HG03060 (cell line): ENCODE data around the gene TAL1.
"Not testable (repeated sequence)": the region's sequence is repeated elsewhere in the genome, so short reads cannot be mapped to it uniquely, and the experiment has no call there.

Source experiments
- ATAC-seq: cut with Tn5 transposase; IDR thresholded peaks from one replicate; pipeline ENCODE4 v1.9.1; 2021; ENCODE audit warnings: low read depth, moderate number of reproducible peaks; ENCODE audit not compliant: unreplicated experiment

Gene TAL1

DNA sequence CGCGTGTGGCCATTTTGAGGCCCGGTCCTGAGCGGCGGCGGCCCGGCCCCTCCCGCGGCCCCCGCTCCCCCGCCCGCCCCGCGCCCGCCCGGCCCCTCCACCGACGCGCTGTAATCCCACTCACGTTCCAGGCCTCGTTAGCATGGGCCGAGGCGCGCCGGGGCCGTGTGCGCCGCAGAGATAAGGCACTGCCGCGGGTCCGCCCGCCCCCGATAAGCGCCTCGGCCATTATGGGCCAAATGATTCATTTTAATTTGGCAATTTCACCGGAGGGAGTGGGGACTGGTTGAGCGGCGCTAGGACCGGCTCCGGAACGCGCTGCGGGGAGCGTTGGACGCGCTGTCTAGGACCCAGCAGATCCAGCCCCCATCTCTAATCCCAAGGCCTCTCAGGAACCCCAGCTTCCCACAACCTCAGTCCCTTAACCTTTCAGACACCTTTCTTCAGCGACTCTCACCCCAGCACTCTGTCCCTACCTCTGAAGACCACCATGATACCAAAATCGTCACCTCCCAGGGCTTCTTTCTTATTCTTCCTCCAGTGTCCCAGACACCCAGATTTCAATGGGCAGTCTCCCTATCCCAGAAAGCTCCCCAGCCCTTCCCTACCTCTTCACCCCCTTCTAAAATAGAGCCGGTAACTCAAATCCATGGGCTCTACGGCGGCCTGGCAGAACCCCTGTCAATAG is at the start of gene TAL1:
TSS of gene TAL1 (minus strand) at position 39 of the 688 bp plus-strand sequence. CDS start 6,337 bp downstream, outside the sequence.
- no peak for ATAC-seq

DNA sequence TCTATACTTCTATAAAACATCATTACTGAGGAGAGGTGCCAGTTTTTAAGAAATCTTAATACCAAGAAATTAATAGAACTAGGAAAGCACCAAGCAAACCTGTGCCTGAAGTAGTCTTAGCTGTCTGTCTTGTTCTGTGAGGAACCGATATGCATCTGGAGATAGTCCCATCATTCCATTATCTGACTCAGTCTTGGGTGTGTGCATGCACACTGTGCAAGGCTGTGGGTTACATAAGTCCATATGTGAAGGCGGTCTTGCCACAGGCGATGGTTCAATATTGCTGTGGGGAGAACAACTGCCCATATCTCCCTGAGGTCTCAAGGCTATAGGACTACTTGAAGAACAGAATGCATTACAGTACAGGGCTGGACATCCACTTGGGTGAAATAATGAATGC is 48.1 kb upstream of the TAL1 start:
- ATAC-seq = no peak

DNA sequence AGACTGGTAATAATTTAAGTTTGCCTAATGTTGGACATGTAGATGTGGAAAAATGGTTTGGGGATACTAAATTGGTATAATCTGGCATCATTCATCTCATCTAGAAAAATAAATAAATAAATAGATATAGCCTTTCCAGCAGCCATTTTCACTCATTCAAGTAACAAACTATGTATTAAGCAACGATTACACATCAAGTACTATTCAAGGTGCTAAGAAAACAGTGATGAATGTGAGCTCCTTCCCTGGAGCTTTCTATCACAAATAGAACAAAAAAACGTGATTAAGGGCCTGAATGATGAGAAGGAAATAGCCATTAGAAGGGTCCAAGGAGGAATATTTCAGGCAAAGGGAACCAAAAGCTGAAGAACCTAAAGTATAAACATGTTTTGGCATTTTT is 44.8 kb upstream of the TAL1 start:
- ATAC-seq = no peak

DNA sequence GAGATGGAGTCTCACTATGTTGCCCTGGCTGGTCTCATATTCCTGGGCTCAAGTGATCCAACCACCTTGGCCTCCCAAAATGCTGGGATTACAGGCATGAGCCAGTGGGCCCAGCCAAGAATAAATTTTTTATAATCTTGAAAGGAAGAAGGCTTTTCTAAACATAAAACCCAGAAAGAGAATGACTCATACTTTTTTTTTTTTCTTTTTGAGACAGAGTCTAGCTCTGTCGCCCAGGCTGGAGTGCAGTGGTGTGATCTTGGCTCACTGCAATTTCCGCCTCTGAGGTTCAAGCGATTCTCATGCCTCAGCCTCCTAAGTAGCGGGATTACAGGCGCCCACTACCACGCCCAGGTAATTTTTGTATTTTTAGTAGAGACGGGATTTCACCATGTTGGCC is 43.8 kb upstream of the TAL1 start:
- not testable (repeated sequence) for ATAC-seq

GRCh38 chr1:47265529-47265928 is 33.5 kb upstream of the TAL1 start:
- ATAC-seq = not testable (repeated sequence)

DNA sequence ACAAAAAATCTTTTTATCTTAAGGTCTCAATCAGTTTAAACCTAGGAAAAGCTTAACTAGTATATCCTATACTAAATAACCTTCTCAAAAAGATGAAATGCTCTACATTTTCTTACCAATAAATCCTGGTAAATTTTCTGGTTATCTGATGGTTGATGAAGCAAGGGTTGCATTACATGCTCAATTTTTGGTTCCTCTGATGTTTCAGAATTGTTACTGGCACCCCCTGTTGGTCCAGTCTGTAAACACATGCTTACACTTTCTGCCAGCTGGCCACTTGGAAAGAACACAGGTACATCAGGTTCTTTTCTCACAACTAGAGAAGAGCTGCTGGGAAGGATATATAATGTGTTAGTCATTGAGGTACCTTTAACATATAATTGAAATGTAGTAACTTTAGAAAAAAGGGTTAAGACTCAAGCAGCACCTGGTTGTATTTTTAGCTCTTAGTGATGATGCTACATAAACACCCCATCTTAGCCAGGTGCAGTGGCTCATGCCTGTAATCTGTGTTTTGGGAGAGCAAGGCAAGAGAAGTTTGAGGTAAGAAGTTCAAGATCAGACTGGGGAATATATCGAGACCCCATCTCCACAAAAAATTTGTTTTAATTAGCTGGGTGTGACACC is 30.9 kb upstream of the TAL1 start:
- no peak for ATAC-seq

GRCh38 chr1:47257224-47257623 is 25.2 kb upstream of the TAL1 start:
- ATAC-seq = no peak

DNA sequence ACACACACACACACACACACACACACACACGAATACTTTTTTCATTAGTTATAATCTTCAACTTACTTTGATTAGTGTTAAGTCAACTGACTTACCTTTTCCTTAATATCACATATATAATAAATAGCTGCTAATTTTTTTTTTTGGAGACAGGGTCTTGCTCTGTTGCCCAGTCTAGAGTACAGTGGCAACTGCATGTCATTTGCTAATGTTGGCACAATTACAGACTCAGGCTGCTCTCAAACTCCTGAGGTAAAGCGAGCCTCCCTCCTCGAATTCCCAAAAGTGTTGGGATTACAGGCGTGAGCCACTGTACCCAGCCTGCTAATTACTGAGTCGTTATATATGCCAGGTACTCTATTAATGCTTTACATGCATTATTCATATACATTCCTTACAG is 20.8 kb upstream of the TAL1 start:
- ATAC-seq = no peak

DNA sequence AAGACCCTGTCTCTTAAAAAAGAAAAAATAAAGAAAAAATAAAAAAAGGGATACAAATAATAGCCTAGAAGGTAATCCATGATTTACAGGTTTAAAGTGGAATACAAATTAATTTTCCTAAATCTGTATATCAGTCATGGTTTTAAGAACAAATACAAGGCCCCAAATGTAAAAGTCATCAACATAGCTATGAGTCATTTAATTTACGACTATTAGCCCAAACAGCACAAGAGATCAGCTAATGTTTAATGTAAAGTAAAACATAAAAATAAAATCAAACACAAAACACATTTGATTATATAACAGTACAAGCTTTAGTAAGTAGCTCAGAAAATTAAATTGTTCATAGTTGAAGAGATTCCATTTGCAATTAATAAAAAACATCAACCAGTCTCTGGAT is 20.3 kb upstream of the TAL1 start:
- ATAC-seq = no peak

DNA sequence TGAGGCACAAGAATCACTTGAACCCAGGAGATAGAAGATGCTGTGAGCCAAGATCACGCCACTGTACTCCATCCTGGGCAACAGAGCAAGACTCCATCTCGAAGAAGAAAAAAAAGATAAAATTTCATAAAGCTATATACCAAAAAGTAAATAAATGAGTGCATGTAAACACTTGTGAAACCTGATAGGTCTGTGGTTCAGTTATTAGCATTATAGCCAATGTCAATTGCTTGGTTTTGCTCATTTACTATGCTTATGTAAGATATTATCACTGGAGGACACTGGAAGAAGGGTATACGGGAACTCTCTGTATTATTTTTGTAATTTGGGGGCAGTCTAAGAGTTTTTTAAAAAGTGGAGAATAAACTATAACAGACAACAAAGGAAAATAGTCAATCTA is 17.7 kb upstream of the TAL1 start:
- ATAC-seq = no peak

GRCh38 chr1:47244339-47244862 is 12.4 kb upstream of the TAL1 start:
- no peak for ATAC-seq

DNA sequence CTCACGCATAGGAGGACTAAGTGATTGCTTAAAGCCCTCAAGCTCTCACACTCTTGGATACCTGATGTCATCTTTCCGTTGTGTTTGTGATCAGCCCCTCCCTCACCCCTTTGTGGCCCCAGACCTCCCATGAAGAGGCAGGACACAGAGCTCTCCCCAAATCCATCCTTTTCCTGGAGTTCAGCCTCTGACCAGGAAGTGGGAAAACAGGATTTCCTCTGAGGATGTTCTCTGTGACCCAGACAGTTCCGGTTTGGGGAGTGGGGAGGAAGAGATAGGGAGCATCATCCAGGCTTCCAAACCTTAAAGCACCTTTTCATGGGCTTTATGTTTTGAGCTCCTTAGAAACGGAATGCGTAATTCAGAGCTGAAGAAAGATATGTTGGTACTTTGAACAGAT is 11.9 kb upstream of the TAL1 start:
- no peak for ATAC-seq

DNA sequence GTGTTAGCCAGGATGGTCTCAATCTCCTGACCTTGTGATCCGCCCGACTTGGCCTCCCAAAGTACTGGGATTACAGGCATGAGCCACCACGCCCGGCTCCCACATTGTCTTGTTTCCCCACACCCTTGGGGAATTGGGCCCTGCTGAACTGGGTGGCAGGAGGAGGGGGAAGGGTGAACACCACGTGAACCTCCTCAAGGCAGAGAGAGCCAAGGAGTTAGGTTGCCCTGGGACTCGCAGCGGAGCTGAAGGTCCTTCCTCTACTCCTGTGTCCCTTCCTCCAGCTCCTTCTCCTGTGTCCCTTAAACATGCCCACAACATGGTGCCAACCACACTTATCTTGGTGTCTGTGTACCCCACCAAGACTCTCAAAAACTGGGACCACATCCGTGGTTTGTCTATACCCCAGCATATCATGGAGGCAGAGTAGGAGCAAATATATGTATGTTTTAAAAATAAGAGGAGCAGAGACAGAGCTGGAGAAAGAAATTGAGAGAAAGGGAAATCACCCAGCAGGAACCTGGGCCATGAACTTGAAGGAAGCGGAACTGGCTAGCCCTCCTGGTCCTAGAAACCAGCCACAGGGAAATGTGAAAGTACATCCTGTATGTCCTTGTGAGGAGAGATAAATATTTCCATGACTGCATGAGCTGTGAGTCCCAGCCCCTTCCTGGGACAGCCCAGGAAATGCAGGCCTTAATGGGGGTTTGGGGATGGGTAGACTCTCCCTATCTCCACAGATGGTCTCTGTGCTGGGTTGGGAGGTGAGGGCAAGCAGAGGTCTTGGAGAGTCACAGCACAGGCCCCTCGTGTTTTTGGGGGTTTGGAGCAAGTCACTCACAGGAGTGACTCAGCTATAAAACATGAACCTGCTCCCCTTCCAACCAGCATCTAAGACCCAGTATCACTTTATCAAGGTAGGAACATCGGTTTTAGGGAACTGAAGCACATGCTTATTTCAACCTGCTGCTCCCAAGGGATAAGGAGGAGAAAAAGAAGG is 9.4 kb upstream of the TAL1 start:
- ATAC-seq = no peak

DNA sequence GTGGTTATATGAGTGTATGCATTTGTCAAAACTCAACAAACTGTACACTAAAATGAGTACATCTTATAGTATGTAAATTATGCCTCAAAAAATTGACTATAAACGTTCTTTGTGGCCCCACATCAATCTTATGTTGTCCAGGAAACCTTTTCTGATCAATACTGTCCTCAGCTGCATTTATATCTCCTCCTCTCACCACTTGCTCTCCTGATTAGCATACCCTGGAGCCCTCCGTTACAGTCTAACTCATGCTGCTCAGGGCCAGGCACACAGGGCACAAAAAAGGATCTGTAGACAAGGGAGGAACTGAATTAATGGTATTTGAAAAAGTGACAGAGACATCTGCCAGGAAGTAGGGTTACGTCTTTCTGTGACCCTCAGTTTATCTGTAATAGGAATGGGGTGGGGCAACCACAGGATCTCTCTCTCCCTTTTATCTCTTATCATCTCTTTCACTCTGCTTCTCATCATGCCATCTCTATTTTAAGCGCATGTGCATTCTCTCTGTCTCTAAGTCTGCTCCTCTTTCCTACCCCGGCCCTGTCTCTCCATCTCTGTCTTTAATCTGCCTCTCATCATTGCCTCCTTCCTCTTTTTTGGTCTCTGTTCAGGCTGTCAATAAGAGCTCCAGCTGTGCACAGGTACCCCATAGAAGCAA is 7.0 kb upstream of the TAL1 start:
- no peak for ATAC-seq

DNA sequence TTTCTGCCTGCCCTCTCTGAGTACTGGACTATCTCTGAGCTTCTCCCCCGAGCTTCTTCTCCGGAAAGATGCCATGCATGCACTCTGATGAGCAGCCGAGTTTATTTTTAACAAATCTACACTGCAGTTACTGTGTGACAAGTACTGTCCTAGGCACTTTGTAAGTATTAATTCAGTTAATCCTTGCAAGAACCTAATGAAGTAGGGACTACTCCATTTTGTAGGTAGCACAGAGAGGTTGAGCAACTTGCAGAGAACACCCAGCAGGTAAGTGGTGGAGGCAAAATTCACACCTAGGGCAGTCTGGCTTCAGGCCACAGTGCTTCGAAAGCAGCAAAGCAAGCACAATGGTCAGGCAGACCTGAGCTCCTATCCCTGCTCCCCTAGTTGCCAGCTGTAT is 3.8 kb upstream of the TAL1 start:
- ATAC-seq = no peak

DNA sequence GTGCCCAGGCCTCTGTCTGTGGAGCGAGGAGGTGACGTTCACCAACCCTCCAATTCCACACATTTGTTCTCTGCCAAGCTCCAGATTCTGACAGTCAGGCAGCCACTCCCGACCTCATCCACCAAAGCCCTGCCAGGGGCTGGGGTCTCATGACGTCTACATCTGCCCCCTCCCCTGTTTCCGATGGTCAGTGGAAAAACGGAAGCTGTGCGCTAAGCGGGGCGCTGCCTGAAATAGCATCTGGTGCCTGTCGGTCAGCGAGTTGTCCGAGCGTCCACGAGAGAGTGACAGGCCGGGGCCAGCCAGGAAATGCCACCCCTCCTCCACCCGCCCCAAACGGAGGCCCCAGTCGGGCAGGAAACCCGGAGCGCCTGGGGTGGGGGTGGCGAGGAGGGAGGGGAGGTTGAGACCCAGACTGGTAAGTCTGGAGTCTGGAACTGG is 3.2 kb upstream of the TAL1 start:
- ATAC-seq = no peak

GRCh38 chr1:47233186-47233585 is 1.2 kb upstream of the TAL1 start:
- no peak for ATAC-seq

- ATAC-seq = no peak
Measured at GRCh38 chr1:47231301-47232186, 481 bp downstream of the TAL1 start.

GRCh38 chr1:47230692-47231300 is 1.2 kb downstream of the TAL1 start:
- ATAC-seq = no peak
